EH (cell line): ENCODE results near the gene PRLH.
A peak's percentile ranks its signal among the peaks of the same experiment; 100 is the strongest.

Experiments
- DNase-seq: peaks from one replicate; pipeline ENCODE4 v3.0.0-alpha.2; 2015; ENCODE audit warnings: low read depth

PRLH gene

DNA sequence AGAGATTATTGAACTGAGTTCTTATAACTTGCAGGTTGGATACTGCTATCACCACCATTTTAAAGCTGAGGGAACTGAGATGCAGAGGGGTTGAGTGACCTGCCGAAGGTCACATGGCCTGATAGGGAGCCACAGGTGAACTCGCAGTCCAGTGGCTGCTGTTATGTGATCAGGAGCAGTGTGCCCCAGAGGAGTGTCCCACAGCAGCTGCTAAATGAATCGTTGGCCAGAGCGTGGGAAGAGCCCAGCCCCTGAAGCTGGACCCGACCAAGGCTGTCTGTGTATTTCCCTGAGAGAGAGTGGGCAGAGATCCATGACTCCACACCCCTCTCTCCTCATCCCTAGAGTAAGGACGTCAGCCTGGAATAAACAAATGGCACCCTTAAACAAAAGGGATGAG is 26.7 kb upstream of the PRLH start:
- DNase-seq, result no peak

DNA sequence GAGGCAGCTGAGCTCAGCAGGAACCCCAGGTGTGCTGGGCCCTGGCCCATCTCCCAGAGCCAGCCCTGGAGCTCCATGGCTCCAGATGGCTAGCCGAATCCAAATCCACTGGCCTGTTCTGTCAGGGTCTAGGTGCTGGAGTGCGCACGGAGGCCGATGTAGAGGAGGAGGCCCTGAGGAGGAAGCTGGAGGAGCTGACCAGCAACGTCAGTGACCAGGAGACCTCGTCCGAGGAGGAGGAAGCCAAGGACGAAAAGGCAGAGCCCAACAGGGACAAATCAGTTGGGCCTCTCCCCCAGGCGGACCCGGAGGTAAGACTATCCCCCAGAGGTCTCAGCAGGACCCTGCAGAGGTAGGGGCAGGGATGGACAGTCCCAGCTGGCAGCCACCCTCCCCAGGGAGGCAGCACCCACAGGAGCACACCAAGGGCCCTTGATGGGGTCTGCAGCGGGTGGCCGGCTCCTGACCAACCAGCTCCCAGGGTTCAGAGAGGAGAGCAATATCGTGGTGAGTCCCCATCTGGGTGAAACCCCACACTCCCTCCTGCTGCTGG is 26.1 kb upstream of the PRLH start:
- no peak for DNase-seq

DNA sequence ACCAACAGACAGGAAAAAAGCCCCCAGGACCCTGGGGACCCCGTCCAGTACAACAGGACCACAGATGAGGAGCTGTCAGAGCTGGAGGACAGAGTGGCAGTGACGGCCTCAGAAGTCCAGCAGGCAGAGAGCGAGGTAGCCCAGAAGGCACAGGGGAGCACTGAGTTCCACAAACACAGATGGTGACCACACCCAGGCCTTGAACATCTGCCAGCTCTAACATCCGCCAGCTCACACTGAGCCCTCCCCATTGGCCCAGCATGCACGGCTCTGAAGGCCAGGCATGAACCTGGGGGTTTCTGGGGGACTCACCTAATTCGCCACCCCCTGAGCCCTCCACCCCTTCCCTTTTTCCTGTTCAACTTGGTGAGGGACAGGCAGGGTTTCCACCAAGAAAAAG is 25.6 kb upstream of the PRLH start:
- peak; percentile 65 for DNase-seq

DNA sequence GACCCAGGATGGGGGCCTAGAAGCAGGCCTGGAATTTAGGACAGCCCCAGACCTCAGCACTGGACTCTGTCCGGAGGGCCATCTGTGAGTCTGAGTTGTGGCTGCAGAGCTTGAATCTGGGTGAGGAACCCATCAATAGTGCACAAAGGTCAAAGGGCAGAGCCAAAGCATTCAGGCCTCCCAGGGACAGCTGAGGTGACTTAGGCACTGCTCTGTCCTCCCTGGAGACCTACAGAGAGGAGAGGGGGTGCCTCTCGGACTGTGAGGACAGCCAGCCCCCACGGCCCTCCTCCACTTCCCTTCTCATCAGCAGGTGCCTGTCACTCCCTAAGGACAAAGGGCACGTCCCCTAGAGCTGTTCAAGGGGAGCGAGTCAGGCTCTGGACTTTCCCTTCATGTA is 25.1 kb upstream of the PRLH start:
- DNase-seq, result no peak

DNA sequence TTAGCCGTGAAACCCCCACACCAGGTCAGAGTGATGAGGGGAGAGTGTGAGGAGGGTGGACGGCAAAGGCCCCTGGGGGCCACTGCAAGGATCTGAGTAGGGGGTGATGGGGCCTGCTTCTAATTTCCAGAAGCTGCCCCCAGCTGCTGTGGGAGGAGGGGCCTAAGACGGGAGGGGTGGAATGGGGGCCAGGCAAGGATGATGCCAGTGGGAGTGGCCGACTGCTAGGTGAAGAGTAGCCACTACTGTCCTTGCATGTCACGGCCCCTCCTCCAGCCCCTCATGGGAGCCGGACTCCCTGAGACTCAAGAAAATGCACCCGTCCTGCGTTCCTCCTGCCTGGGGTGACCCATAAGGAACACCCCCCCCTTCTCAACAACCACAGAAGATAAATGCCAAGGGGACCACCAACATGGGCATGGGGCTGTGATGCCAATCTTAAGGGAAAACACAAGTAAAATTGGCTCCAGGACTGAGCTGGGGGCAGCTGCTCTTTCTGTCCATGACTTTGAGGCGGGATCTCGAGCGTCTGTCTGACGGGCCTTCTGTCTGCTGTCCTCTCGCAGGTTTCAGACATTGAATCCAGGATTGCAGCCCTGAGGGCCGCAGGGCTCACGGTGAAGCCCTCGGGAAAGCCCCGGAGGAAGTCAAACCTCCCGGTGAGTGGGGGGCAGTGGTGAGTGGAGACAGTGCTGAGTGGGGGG is 24.2 kb upstream of the PRLH start:
- no peak for DNase-seq

DNA sequence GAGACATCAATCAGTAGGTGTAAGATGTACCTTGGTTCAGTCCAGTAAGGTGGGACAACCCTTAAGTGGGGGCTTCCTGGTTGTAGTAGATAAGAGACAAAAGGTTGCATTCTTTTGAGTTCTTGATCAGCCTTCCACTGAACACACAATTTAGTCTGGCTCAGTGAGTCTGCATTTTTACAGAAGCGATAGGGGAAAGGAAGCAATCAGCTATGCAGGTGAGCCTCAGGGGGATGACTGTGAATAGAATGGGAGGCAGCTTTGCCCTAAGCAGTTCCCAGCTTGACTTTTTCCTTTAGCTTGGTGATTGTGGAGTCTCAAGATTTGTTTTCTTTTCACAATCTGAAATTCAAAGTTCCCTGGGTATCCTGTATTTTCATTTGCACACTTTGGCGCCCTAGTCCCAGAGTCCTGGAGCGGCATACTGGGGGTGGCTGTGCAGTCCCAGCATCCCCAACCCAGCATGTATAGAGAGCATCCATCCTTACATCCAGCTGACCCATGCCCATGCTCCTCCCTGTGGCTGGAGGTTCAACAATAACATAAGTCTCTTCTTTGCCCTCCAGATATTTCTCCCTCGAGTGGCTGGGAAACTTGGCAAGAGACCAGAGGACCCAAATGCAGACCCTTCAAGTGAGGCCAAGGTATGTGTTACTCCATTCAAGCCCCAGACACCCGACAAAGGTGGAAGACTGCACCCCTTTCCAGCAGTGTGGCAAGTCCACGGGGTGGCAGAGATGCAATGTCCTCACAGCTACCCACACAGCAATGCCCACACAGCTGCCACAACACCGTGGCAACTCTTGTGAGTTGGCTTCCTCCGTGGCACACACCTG is 20.1 kb upstream of the PRLH start:
- DNase-seq, result no peak

DNA sequence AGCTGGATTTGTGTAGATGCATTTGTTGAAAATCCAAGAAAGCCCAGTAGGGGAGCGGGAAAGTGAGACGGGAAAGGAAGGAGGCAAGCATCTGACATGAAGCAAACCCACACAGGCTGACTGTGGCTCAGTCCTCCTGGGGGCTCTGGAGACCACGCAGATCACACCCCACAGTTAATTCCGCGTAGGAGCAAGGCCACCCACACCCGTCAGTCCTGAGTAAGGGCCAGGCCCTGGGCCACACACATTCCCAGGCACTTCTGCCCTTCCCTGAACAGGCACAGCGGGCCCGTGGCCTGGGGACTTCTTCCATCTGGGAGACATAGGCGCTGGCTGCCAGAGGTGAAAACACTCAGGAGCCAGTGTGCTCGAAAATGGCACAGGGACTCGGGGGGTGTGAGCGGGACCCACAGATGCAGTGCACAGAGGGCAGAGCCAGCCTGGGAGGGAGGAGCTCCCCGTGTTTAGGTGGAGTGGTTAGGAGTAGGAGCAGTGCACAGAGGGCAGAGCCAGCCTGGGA is 19.4 kb upstream of the PRLH start:
- DNase-seq, result no peak

DNA sequence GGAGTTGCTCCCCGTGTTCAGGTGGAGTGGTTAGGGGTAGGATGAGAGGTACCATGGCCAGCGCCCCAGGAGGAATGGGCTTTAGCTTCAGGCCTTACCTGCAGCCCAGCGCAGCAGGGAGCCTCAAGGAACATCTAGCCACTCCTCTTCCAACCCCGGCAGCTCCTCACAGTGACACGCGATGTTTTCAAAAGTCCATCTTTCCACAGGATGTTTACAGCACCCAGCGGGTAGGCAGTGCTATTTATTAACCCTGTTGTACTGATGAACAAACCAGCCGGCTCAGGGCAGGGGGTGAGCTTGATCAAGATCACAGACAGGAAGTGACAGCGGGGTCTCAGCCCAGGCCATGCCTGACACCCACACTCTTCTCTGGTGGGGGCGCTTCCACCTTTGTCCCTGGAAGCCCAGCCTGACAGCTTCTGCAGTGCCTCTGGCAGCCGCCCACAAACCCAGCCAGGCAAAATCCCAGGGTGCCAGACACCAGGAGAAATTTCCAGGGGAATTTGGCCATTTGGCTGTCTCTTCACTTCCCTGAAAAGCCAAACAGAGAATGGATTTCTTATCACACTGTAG is 18.4 kb upstream of the PRLH start:
- DNase-seq, result no peak

DNA sequence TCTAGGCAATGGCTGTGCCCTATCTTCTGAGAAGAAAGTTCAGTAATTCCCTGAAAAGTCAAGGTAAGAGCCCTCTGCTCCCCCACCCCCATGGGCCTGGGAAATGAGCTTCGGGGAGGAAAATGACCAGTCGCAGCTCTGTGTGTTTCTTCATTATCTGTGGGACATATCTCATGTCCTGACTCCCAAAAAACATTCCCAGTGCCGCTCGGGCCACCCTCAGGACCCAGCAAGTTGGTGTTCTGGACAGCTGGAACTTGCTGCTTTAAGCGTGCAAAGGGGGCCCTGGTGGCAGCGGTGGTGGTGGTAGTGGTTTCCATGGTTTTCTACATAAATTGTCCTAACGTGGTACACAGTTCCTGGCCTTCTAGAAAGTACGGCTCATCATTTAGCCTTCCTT is 17.2 kb upstream of the PRLH start:
- no peak for DNase-seq

DNA sequence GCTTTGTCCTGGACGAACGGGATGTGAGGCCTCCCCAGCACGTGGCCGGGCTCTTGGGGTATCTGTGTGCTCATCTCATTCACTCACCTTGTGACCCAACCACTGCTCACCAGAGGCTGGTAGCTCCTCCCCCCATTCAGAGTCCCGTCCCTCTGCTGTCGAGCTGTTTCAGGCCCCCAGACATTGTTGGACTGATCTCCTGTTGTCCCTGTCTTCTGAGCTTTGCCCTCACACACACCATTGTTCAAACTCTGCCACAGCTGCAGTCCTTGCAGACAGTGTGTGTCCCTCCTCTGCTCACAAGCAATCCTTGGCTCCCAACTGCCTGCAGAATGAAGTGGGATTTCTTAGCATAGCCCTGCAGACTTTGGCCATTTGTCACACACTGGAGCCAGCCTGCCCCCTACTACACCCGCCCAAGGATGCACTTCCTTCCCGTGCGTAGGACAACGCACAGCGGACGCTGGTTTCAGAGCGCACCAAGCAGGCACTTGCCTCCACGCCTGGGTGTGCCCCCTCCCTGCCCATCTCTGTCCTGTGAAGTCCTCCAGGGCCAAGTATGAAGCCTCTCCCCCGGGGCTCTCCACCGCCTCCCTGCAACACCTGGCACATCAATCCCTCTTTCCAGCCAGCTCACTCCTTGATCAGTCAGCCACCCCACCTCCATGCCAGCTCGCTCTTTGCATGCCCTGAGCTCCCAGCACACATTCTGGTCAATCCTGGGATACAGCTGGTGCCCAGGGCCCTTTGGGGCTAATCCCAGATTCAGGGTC is 16.5 kb upstream of the PRLH start:
- no peak for DNase-seq

DNA sequence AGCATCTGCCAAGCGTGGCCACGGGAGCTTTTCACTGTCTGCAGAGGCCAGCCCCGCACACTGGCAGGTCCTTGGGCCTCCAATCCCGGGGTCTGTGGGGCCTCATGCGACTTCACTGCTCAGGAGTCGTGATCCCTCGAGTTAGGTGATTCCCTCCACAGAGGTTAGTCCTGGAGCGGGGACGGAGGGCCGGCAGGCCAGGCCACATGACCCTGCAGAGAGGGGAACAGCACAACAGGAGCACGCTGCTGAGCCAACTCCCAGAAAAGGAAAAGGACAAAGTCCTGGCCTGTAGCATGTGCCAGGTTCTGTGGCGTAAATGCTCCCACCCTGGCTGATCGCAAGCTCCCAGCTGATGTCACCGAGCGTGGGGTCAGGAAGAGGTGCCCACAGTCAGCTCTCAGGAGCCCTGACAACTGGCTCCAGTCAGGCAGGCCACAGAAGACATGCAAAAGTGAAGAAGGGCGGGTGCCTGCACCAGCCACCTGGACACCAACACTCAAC is 15.3 kb upstream of the PRLH start:
- DNase-seq, result no peak

DNA sequence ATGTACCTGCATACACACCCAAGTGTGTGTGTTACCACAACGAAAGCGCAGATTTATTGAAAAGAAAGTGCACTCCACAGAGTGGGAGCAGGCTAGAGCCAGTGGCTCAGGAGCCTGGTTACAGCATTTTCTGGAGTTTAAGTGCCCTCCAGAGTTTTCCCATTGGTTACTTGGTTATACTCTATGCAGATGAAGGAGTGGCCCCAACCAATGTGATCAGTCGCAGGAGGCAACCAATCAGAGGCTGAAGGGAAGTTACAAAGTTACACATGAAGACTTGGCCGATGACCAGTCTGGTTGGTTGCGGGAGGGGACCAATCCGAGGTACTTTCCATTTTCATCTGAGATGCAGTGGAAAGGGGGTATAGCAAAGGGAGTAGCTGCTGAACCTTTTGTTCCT is 13.5 kb upstream of the PRLH start:
- no peak for DNase-seq

DNA sequence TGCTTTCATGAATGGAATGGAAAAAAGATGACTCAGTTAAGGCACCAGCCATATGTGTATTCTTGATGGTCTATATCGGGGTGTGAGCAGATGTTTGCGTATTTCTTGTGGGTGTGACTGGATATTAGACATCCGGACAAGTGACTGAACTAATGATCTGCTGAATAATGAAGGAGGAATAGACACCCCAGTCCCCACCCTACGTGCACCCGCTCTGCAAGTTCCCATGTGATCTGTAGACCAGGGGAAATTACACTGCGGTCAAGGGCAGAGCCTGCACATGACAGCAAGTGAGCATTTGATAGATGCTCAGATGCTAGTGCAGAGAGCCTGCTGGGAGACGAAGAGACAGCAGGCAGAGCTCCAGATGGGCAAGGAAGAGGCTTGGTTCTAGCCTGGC is 12.4 kb upstream of the PRLH start:
- DNase-seq, result no peak

DNA sequence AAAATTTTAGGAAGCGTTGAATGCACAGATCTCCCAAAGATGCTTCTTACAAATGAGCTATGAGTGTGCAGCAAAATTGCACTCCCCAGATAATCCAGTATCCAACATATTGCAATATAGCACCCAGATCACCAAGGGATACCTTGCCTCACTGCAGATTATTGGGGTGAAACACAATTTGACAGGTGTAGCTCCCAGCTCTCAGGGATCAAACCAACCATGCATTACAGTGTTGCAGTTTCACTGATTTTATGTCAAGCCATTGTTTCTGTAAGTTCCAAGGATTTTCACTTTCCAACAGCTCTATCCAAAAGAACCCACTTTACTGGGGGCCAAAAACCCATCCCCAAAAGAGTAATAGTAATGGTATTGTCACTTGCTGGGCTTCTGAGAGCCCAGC is 10.8 kb upstream of the PRLH start:
- DNase-seq, result no peak

DNA sequence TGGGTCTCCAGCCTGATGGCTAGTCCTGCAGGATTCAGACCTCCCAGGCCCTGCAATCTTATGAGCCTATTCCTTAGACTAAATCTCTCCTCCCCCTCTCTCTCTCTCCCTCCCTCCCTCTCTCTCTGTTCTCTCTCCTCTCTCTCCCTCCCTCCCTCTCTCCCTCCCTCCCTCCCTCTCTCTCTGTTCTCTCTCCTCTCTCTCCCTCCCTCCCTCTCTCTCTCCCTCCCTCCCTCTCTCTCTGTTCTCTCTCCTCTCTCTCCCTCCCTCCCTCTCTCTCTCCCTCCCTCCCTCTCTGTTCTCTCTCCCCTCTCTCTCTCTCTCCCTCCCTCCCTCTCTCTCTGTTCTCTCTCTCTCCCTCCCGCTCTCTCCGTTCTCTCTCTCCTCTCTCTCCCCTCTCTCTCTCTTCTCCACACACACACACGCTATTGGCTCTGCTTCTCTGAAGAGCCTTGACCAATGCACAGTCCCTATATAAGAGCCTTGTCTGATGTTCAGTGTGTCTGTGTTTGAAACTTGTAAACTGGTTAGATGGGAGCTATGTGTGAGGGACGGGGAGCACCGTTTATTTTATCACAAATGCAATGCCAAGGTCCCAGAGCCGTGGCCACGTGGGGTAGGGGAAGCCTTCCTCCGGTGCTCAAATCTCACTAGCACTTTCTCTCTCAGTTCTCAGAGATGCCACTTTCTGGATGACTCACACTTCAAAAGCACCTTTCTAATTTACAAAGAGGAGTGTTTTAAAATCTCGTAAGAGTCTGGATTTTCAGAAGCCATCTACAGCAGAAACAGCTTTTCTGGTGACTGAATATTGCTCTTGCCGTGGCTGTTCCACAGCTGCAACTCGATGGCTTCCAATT is 9.4 kb upstream of the PRLH start:
- peak; percentile 27 for DNase-seq

DNA sequence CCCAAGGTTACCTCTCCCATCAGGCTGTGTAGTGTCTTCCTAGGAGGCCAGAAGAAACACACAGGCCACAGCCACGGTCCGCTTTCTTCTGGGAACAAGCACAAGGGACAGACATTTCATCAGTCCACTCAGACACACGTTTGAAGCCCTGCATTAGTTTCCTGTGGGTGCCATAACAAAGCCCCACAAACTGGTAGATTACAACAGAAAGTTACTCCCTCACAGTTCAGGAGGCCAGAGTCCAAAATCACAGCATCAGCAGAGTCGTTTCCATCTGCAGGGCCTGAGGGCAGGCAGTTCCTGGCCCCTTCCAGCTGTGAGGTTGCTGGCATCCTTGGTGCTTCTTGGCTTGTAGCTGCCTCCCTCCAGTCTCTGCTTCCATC is 8.8 kb upstream of the PRLH start:
- DNase-seq, result peak; percentile 24

DNA sequence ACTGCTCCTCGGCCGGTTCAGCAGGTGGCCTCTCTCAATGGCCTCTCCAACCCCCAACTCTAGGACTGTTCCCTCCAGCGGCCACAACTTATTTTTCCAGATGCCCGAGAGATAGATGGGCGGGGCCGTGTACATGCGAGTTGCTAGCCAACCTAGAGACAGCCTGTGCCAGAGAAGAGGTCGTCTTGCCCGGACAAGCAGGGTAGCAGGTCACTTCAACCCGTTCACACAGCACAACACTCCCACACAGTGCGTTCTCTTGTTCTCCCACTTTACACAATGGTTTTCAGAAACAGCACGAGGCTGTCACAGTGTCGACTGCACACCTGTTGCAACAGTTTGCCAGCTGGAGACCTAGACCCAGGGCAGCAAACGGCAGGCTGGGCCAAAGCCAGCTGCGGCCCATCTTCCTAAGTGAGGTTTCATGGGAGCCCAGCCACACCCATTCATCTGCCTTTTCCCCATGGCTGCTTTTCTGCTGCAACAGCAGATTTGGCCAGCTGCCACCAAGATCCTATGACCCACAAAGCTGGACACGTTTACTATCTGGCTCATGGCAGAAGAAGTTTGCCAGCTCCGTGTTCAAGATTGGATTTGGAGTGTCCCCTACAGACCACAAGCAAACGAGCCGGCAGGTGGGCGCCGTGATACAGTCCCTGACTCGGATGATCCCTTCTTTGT is 7.3 kb upstream of the PRLH start:
- peak; percentile 96 for DNase-seq

DNA sequence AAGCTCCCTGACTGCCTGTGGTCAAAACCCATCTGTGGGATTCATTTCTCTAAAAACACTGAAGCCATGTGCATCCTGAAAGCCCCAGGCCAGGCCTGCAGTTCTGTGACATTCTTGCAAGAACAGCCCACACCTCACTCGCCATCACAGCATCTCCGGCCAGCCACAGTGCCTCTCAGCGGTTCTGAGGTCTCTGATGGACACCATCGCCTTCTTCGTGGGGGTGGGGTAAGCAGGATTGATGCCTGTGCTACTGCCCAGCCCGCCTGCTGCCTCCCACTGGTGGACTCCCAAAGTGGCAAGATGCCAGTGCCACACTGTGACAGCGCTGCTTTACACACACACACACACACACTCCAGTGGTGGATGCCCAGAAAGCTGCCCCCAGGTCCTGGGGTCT is 5.2 kb upstream of the PRLH start:
- DNase-seq, result no peak

DNA sequence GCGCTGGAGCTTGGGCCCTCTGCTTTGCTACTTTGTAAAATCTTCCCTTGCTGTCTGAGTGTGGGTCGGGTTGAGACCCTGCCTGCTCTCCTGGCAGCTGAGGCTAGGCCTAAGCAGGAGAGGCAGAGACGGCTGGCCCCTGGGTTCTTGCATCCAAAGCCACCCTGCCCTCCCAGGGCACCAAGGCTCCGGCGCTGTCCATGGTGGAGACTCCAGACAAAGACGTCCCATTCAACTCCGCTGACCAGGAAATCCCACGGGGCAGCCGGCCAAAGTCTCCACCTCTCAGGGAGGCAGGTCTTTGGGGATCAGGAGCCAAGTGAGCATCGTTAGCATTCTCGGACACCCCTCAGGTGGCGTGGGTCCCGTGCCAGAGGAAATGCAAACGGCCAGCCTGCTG is 2.6 kb upstream of the PRLH start:
- DNase-seq, result peak; percentile 53

DNA sequence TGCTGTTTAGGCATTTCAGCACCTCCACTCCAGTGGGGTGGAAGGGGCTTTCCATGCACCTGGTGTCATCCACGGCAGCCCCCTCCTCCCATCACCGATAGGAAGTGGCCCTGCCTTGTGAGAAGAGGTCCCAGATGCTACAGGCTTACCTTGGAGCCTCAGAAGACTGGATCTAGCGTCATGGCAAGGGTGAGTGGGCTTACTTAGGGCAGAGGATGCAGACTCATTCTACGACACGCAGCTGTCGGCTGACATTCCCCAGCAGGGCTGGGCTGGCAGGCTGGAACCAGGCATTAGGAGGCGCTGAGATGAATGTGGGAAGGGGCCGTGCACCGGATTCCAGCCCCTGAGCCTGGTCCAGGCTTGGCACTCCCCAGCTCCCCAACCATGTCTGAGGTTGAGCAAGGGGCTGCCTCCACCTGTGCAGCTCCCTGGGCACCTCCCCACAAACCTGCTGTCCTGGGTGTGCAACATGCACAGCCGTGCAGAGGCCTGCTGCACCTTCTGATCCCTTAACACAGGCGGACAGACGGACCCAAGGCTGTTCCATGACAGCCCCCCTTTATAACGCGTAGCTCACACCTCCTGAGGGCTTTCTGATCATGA is 1.7 kb upstream of the PRLH start:
- no peak for DNase-seq
